Testis (tissue), 3 donors: Measurements from ENCODE around the gene S100A14. TPM values are rescaled to one million over a fixed set of nuclear protein-coding genes. Genes with fewer than 3 reads are reported as not detected.

Source experiments
- DNase-seq: peaks from one replicate; pipeline ENCODE4 v3.0.0-alpha.2; 2019
- H3K27ac ChIP-seq, 2 donors: fragments of 200-600 bp; sonication (generic); one replicate each; pipeline ENCODE4 v1.5.1; 2019
- H3K27me3 ChIP-seq: fragments of 200-600 bp; sonication (generic); one replicate; pipeline ENCODE4 v1.5.1; 2019
- H3K36me3 ChIP-seq: fragments of 200-600 bp; sonication (generic); one replicate; pipeline ENCODE4 v1.5.1; 2017; ENCODE audit warnings: low read depth; ENCODE audit errors: missing control alignments
- H3K4me1 ChIP-seq: fragments of 200-600 bp; sonication (generic); one replicate; pipeline ENCODE4 v1.5.1; 2019
- H3K4me3 ChIP-seq, 2 donors: fragments of 200-600 bp; sonication (generic); one replicate each; pipeline ENCODE4 v1.5.1; 2017 to 2019
- H3K9me3 ChIP-seq: fragments of 200-600 bp; sonication (generic); one replicate; pipeline ENCODE4 v1.5.1; 2017
- CTCF ChIP-seq, 3 experiments: fragments of 450-650 bp in 2 of 3; fragments of 200-600 bp in 1 of 3; sonication (generic) in 1 of 3; IDR thresholded peaks; one replicate each; pipeline ENCODE4 v1.5.1; 2016 to 2019; ENCODE audit warnings: antibody characterized with exemption in 3 of 3, mild to moderate bottlenecking in 2 of 3, moderate library complexity in 1 of 3
- POLR2A ChIP-seq: fragments of 450-650 bp; IDR thresholded peaks from one replicate; pipeline ENCODE4 v1.6.1; 2017; ENCODE audit warnings: antibody characterized with exemption, mild to moderate bottlenecking, moderate library complexity
- WGBS, 2 donors: methylation state at CpG; one replicate each; pipeline ENCODE4 v1.1.5; 2018; 5-methylcytosine and 5-hydroxymethylcytosine counted together
- intact Hi-C: fragments of 100-400 bp; cut with DNase I; formaldehyde crosslinking; loops from one replicate; pipeline ENCODE4 v1.15.1; 2023; ENCODE audit warnings: low total_unique reads
- polyA plus RNA-seq: library from polyadenylated mRNA; stranded (reverse); fragments of 350-450 nt; fragmentation: Illumina TruSeq; extraction: RNeasy Lipid Tissue Mini Kit (QIAGEN cat#74804); gene quantifications from one replicate; pipeline ENCODE4 v1.2.3, GENCODE V29; 2014; ENCODE audit warnings: low read depth, low replicate concordance; ENCODE audit not compliant: insufficient read depth
- total RNA-seq, 2 donors: library from RNA; depleted of rRNA; stranded (reverse); fragments of >200 nt; gene quantifications; one replicate each; pipeline ENCODE4 v1.2.3, GENCODE V29; 2016

S100A14 gene
- total and polyA plus RNA-seq, 3 donors from 2014 or later: 1.6 TPM; not detected in 2

- H3K4me3 ChIP-seq: no peak overlapping the region
- no peaks in the 10 kb centered on the region for H3K9me3 ChIP-seq
- peak overlapping the region in 1 of 2 donors; percentile 50 for H3K27ac ChIP-seq
- no peaks in the 10 kb centered on the region for H3K27me3 ChIP-seq
- peaks cover 6% of the 10 kb centered on the region for H3K4me1 ChIP-seq
- H3K36me3 ChIP-seq: no peaks in the 10 kb centered on the region
- 44 to 60% methylated on average over 1 to 3 of the region's 3 CpGs for WGBS, 2 donors
- intact Hi-C loops: loop anchor here (5.0 kb wide), 1 partner anchor 60 kb away; no protein-coding TSS in a partner anchor
- TF ChIP-seq CTCF (IDR thresholded peaks at IDR 0.05): peak; percentile 51 to 67 (median 65)
- no peak for TF ChIP-seq POLR2A
- DNase-seq: peak; percentile 91
These were observed 43.5 kb downstream of the S100A14 start for GRCh38 chr1:153572569-153573015.

DNA sequence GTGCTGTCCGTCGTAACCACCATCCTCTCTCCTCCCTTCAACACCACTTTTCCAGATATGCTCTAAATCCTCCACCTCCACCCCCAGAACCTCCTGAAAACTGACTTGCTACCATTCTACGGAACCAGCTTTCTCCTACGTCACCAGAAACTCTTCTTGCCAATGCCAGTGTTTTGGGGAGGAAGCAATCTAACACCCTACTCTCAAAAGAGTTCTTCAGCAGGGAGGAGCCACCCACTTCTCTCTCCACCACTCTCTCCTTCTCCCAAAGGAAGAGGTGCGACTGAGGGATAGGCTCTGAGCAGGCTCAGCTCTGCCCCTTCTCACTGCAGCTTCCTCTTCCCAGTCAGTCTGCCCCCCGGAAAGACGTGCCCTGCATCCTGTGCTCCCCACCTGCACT, 44.4 kb downstream of the S100A14 start:
- intact Hi-C loops: loop anchor here (5.0 kb wide), 1 partner anchor 59 kb away; no protein-coding TSS in a partner anchor
- Histone ChIP-seq H3K4me3 (no peak overlapping the region), H3K27ac (no peak overlapping the region), H3K27me3 (no peaks in the 10 kb centered on the region), H3K4me1 (peaks cover 11% of the 10 kb centered on the region), H3K36me3 (no peaks in the 10 kb centered on the region), H3K9me3 (no peaks in the 10 kb centered on the region)
- TF ChIP-seq CTCF (IDR thresholded peaks at IDR 0.05) (no peak), POLR2A (no peak)
- 77 to 82% methylated on average over 7 of the region's 7 CpGs for WGBS, 2 donors
- DNase-seq: no peak

DNA sequence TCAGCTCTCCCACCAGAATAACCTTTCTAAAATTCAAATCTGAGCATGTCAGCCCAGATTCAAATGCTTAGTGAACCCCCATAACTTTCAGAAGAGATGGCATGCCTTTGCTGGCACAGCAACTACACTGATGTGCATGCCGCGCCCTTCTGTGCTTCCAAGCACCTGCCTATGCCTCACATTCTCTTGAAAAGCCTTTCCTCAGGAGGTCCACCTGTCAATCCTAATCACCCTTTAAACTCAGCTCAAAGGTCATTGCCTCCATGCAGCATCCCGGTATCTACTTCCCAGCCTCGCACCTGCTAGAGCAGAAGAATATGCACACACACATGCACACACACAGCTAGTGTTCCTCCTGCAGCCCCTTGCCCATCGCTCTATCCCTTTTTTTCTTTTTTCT, 45.3 kb downstream of the S100A14 start:
- 93 to 97% methylated on average over 5 of the region's 5 CpGs for WGBS, 2 donors
- Histone ChIP-seq H3K9me3 (no peaks in the 10 kb centered on the region), H3K36me3 (no peaks in the 10 kb centered on the region), H3K4me3 (no peak overlapping the region), H3K27ac (no peak overlapping the region), H3K27me3 (no peaks in the 10 kb centered on the region), H3K4me1 (peaks cover 19% of the 10 kb centered on the region)
- no peak for DNase-seq
- TF ChIP-seq CTCF (IDR thresholded peaks at IDR 0.05) (no peak), POLR2A (no peak)
- intact Hi-C loops: loop anchor here (5.0 kb wide), 1 partner anchor 59 kb away; no protein-coding TSS in a partner anchor

- Histone ChIP-seq H3K36me3 (no peaks in the 10 kb centered on the region), H3K4me1 (peaks cover 26% of the 10 kb centered on the region), H3K27ac (no peak overlapping the region), H3K27me3 (no peaks in the 10 kb centered on the region), H3K9me3 (no peaks in the 10 kb centered on the region), H3K4me3 (no peak overlapping the region)
- DNase-seq: no peak
- TF ChIP-seq CTCF (IDR thresholded peaks at IDR 0.05): no peak
- no peak for TF ChIP-seq POLR2A
- intact Hi-C loops: loop anchor here (5.0 kb wide), 1 partner anchor 37 kb away; no protein-coding TSS in a partner anchor
- WGBS, 2 donors: 81 to 85% methylated on average over 8 of the region's 8 CpGs
These were observed 46.7 kb downstream of the S100A14 start for GRCh38 chr1:153569465-153569864.
